ENCODE measurements around the gene OR52I1. TPM values are rescaled to one million over a fixed set of nuclear protein-coding genes. Genes with fewer than 3 reads are reported as not detected.
A peak's percentile ranks its signal among the peaks of the same experiment; 100 is the strongest.

OR52I1 gene
- polyA plus RNA-seq, 4 donors: 0.06 TPM; not detected in 3

- no peak for DNase-seq (ENCODE audit: low read depth in 4 of 4, low spot score in 3 of 4)
Measured at GRCh38 chr11:4610258-4610935, 16.6 kb downstream of the OR52I1 start.

GRCh38 chr11:4611986-4612385 is 18.1 kb downstream of the OR52I1 start:
- no peak for DNase-seq (ENCODE audit: low read depth in 4 of 4, low spot score in 3 of 4)

- no peak for DNase-seq (ENCODE audit: low read depth in 4 of 4, low spot score in 3 of 4)
Measured at GRCh38 chr11:4615856-4616444, 22.1 kb downstream of the OR52I1 start.

- no peak for DNase-seq (ENCODE audit: low read depth in 4 of 4, low spot score in 3 of 4)
Measured at GRCh38 chr11:4619514-4619913, 25.7 kb downstream of the OR52I1 start.

GRCh38 chr11:4626207-4627099 is 32.6 kb downstream of the OR52I1 start:
- DNase-seq (ENCODE audit: low read depth in 4 of 4, low spot score in 3 of 4): peak; percentile 52 to 67 (median 64)

- no peak for DNase-seq (ENCODE audit: low read depth in 4 of 4, low spot score in 3 of 4)
Measured at GRCh38 chr11:4636136-4636535, 42.3 kb downstream of the OR52I1 start.

- peak; percentile 56 to 77 (median 70) for DNase-seq (ENCODE audit: low read depth in 4 of 4, low spot score in 3 of 4)
Measured at GRCh38 chr11:4636962-4637661, 43.3 kb downstream of the OR52I1 start, which contains the start of gene OR51D1. TSS of gene OR51D1 (plus strand) at chr11:4637477. CDS start at chr11:4639791, 2,314 bp downstream.

- no peak for DNase-seq (ENCODE audit: low read depth in 4 of 4, low spot score in 3 of 4)
Measured at GRCh38 chr11:4637662-4638047, 43.8 kb downstream of the OR52I1 start.

- DNase-seq (ENCODE audit: low read depth in 4 of 4, low spot score in 3 of 4): no peak
Measured at GRCh38 chr11:4639931-4640330, 46.1 kb downstream of the OR52I1 start.

- DNase-seq (ENCODE audit: low read depth in 4 of 4, low spot score in 3 of 4): no peak
Measured at GRCh38 chr11:4641501-4641900, 47.7 kb downstream of the OR52I1 start.

GRCh38 chr11:4642043-4642442 is 48.2 kb downstream of the OR52I1 start:
- no peak for DNase-seq (ENCODE audit: low read depth in 4 of 4, low spot score in 3 of 4)

- DNase-seq (ENCODE audit: low read depth in 4 of 4, low spot score in 3 of 4): no peak
Measured at GRCh38 chr11:4643076-4643475, 49.2 kb downstream of the OR52I1 start.

GRCh38 chr11:4643682-4644081 is 49.8 kb downstream of the OR52I1 start, which contains the start of gene OR51E1:
TSS of gene OR51E1 (plus strand) at chr11:4643982. CDS start at chr11:4652527, 8,545 bp downstream.
- DNase-seq (ENCODE audit: low read depth in 4 of 4, low spot score in 3 of 4): no peak

- no peak for DNase-seq (ENCODE audit: low read depth in 4 of 4, low spot score in 3 of 4)
Measured at GRCh38 chr11:4644233-4644632, 50.4 kb downstream of the OR52I1 start.

Other genes with a start within 250 kb of the OR52I1 start
- gene OR52B4, start 225.7 kb upstream of the OR52I1 start, polyA plus RNA-seq (ENCODE audit: insufficient read length in 4 of 4): not detected
- 10 to 100 TPM; 18.5 to 23.2 (median 21.9) TPM for gene TRIM21, start 200.3 kb upstream of the OR52I1 start, polyA plus RNA-seq (ENCODE audit: insufficient read length in 4 of 4)
- gene OR52K2, start 144.7 kb upstream of the OR52I1 start, polyA plus RNA-seq (ENCODE audit: insufficient read length in 4 of 4): not detected
- gene OR52K1, start 111.4 kb upstream of the OR52I1 start, polyA plus RNA-seq (ENCODE audit: insufficient read length in 4 of 4): under 1 TPM; 0.07 to 0.15 (median 0.11) TPM
- not detected for gene OR52M1, start 48.8 kb upstream of the OR52I1 start, polyA plus RNA-seq (ENCODE audit: insufficient read length in 4 of 4)
- under 1 TPM in 1 of 4 donors, not detected in 3; 0.04 TPM for gene OR52I2, start 12.3 kb upstream of the OR52I1 start, polyA plus RNA-seq (ENCODE audit: insufficient read length in 4 of 4)
- gene TRIM68, start 14.2 kb downstream of the OR52I1 start, polyA plus RNA-seq (ENCODE audit: insufficient read length in 4 of 4): 10 to 100 TPM; 19.1 to 22.6 (median 20.7) TPM
- gene OR51D1, start 43.4 kb downstream of the OR52I1 start, polyA plus RNA-seq (ENCODE audit: insufficient read length in 4 of 4): not detected
- gene OR51E1, start 49.9 kb downstream of the OR52I1 start, polyA plus RNA-seq (ENCODE audit: insufficient read length in 4 of 4): 1 to 10 TPM; 1.4 to 2.2 (median 1.8) TPM
- under 1 TPM; 0.64 to 1.00 (median 0.72) TPM for gene OR51E2, start 103.8 kb downstream of the OR52I1 start, polyA plus RNA-seq (ENCODE audit: insufficient read length in 4 of 4)
- gene MMP26, start 110.7 kb downstream of the OR52I1 start, polyA plus RNA-seq (ENCODE audit: insufficient read length in 4 of 4): under 1 TPM; 0.19 to 0.74 (median 0.25) TPM
- gene OR51F1, start 175.9 kb downstream of the OR52I1 start, polyA plus RNA-seq (ENCODE audit: insufficient read length in 4 of 4): not detected
- not detected for gene OR52R1, start 210.3 kb downstream of the OR52I1 start, polyA plus RNA-seq (ENCODE audit: insufficient read length in 4 of 4)
- gene OR51F2, start 227.3 kb downstream of the OR52I1 start, polyA plus RNA-seq (ENCODE audit: insufficient read length in 4 of 4): not detected